GM12878 (cell line): Measurements from ENCODE around the gene EXOC4. TPM values are rescaled to one million over a fixed set of nuclear protein-coding genes. Genes with fewer than 3 reads are reported as not detected.

Experiments
- ATAC-seq: fragments of 200-7000 bp; cut with Tn5 transposase; 3 replicates; pipeline ENCODE4 v1.9.1; 2020; ENCODE audit warnings: mild to moderate bottlenecking, moderate library complexity
- BruUV-seq: library from RNA; stranded (reverse); fragments of 400-500 nt; replicated peaks from 2 replicates; lab custom pipeline; 2021; lab: Mats Ljungman, UMichigan
- CTCF ChIA-PET: fragments of 300-600 bp; sonication (Branson Sonifier 250); formaldehyde crosslinking; extraction: SDS; loops from one replicate; lab custom pipeline; 2021; ENCODE audit warnings: inconsistent platforms; lab: Yijun Ruan, JAX
- POLR2A ChIA-PET: fragments of 350-600 bp; formaldehyde crosslinking; extraction: SDS; loops from one replicate; lab custom pipeline; 2021; ENCODE audit warnings: inconsistent platforms; lab: Charles Lee
- RAD21 ChIA-PET: fragments of 300-600 bp; sonication (Branson Sonifier 250); formaldehyde crosslinking; loops from one replicate; lab custom pipeline; 2023; ENCODE audit warnings: antibody characterized with exemption; ENCODE audit not compliant: unreplicated experiment; lab: Charles Lee
- SMC1A ChIA-PET: fragments of 300-600 bp; sonication (Branson Sonifier 250); formaldehyde crosslinking; loops from one replicate; lab custom pipeline; 2023; ENCODE audit not compliant: unreplicated experiment, uncharacterized antibody; lab: Charles Lee
- DNase-seq: peaks from one replicate; pipeline ENCODE4 v3.0.0-alpha.2; 2011; ENCODE audit warnings: low read depth, low spot score
- FAIRE-seq: peaks from 3 replicates; lab custom pipeline; 2011; peaks lifted over from hg19 to GRCh38; lab: Jason Lieb, UNC
- H2AFZ ChIP-seq: 2 replicates; pipeline ENCODE4 v1.6.0; 2011; ENCODE audit warnings: low read depth, low read length, control low read depth; ENCODE audit not compliant: control insufficient read depth
- H3K27ac ChIP-seq: 2 replicates; pipeline ENCODE4 v1.5.1; 2011; ENCODE audit warnings: control low read depth; ENCODE audit not compliant: control insufficient read depth, insufficient read depth
- H3K27me3 ChIP-seq, 2 experiments: replicated peaks in 1 of 2; 2 replicates each; pipeline versions ENCODE4 v1.6.0 to v1.6.1; 2011; ENCODE audit warnings: low read length in 1 of 2; ENCODE audit not compliant: control insufficient read depth in 2 of 2, insufficient read depth in 2 of 2
- H3K36me3 ChIP-seq, 2 experiments: 2 replicates each; pipeline ENCODE4 v1.5.1; 2011; ENCODE audit warnings: low read length in 1 of 2; ENCODE audit not compliant: control insufficient read depth in 2 of 2, insufficient read depth in 2 of 2
- H3K4me1 ChIP-seq: 2 replicates; pipeline ENCODE4 v1.6.1; 2011; ENCODE audit warnings: mild to moderate bottlenecking, low read length, moderate library complexity, mixed read lengths; ENCODE audit not compliant: control insufficient read depth, insufficient read depth
- H3K4me2 ChIP-seq: 2 replicates; pipeline ENCODE4 v1.6.0; 2011; ENCODE audit warnings: control low read depth; ENCODE audit not compliant: control insufficient read depth, insufficient read depth
- H3K4me3 ChIP-seq: fragments of 200-600 bp; sonication (generic); 2 replicates; pipeline ENCODE4 v1.5.1; 2016
- H3K79me2 ChIP-seq: 2 replicates; pipeline ENCODE4 v1.6.0; 2011; ENCODE audit warnings: low read length; ENCODE audit not compliant: control insufficient read depth, insufficient read depth
- H3K9ac ChIP-seq: 2 replicates; pipeline ENCODE4 v1.8.0; 2011; ENCODE audit warnings: low read length, control low read depth, mixed read lengths; ENCODE audit not compliant: control insufficient read depth, insufficient read depth
- H3K9me3 ChIP-seq: replicated peaks from 3 replicates; pipeline ENCODE4 v1.5.1; 2011; ENCODE audit warnings: mild to moderate bottlenecking, low read length; ENCODE audit not compliant: control insufficient read depth, insufficient read depth
- H4K20me1 ChIP-seq: 2 replicates; pipeline ENCODE4 v1.6.0; 2011; ENCODE audit not compliant: control insufficient read depth, insufficient read depth
- CUX1 ChIP-seq: IDR thresholded peaks from 2 replicates; pipeline ENCODE4 v1.6.1; 2012; ENCODE audit warnings: improper control_type of control experiment, low read depth, low read length; ENCODE audit not compliant: insufficient replicate concordance
- ELK1 ChIP-seq: IDR thresholded peaks from 2 replicates; pipeline ENCODE4 v1.6.1; 2012; ENCODE audit warnings: low read depth, low read length, improper control_type of control experiment
- FOXK2 ChIP-seq: fragments of 450-650 bp; IDR thresholded peaks from 2 replicates; pipeline ENCODE4 v1.6.1; 2017; ENCODE audit warnings: mild to moderate bottlenecking, moderate library complexity
- MYC ChIP-seq: IDR thresholded peaks from 2 replicates; pipeline ENCODE4 v1.6.1; 2011; ENCODE audit warnings: mild to moderate bottlenecking, low read length, moderate library complexity, inconsistent platforms; ENCODE audit not compliant: insufficient read depth, insufficient replicate concordance, insufficient read length, severe bottlenecking
- NFXL1 ChIP-seq: fragments of 450-650 bp; IDR thresholded peaks from 2 replicates; pipeline ENCODE4 v1.6.1; 2017; ENCODE audit warnings: antibody characterized with exemption, mild to moderate bottlenecking, borderline replicate concordance
- NRF1 ChIP-seq: conservative IDR thresholded peaks from 2 replicates; pipeline ENCODE4 v1.6.1; 2011; ENCODE audit warnings: mild to moderate bottlenecking, low read depth, low read length, improper control_type of control experiment
- RAD21 ChIP-seq: IDR thresholded peaks from 2 replicates; pipeline ENCODE4 v1.6.1; 2011; ENCODE audit warnings: mild to moderate bottlenecking, low read depth, low read length, moderate library complexity; ENCODE audit not compliant: insufficient read depth
- STAT1 ChIP-seq: fragments of 450-650 bp; conservative IDR thresholded peaks from 2 replicates; pipeline ENCODE4 v1.6.1; 2014; ENCODE audit warnings: antibody characterized with exemption, mild to moderate bottlenecking
- SUPT20H ChIP-seq: IDR thresholded peaks from 2 replicates; pipeline ENCODE4 v1.6.1; 2011; ENCODE audit warnings: low read depth, mild to moderate bottlenecking, low read length, moderate library complexity, borderline replicate concordance; ENCODE audit not compliant: control insufficient read depth
- ZBTB40 ChIP-seq: fragments of 450-650 bp; IDR thresholded peaks from 2 replicates; pipeline ENCODE4 v1.6.1; 2016; ENCODE audit warnings: mild to moderate bottlenecking, moderate library complexity, borderline replicate concordance
- WGBS: methylation state at CpG from one replicate; pipeline ENCODE4 v1.1.6; 2016; ENCODE audit warnings: low lambda C conversion rate; ENCODE audit not compliant: insufficient replicate concordance, insufficient coverage; ENCODE audit errors: missing lambda C conversion rate; 5-methylcytosine and 5-hydroxymethylcytosine counted together
- in situ Hi-C: fragments of 300-500 bp; cut with MboI; formaldehyde crosslinking; loops from 9 replicates; pipeline ENCODE4 v1.14.3; 2018; ENCODE audit warnings: mixed read lengths
- intact Hi-C: fragments of 100-400 bp; cut with micrococcal nuclease; formaldehyde crosslinking; loops from one replicate; pipeline ENCODE4 v1.14.2; 2022; ENCODE audit not compliant: unreplicated experiment
- polyA plus RNA-seq, 11 experiments: library from polyadenylated mRNA; depleted of rRNA in 4 of 11; unstranded in 6 of 11; stranded (reverse) in 5 of 11; fragments of >200 nt; fragmentation: Nextera tagmentation in 4 of 11; fragmentation: Illumina TruSeq in 1 of 11; extraction: Ambion mirVana in 4 of 11; extraction: Trizol in 1 of 11; gene quantifications; 1 replicate in 1 of 11; 2 replicates in 10 of 11; pipeline versions ENCODE4 v1.2.1 to v1.2.3, GENCODE V29; 2011 to 2016; ENCODE audit warnings: inconsistent platforms in 2 of 11, missing spikeins in 2 of 11, low read depth in 1 of 11
- total RNA-seq, 4 experiments: library from RNA; depleted of rRNA in 3 of 4; stranded (reverse); fragments of >200 nt in 3 of 4; fragmentation: Illumina TruSeq in 1 of 4; extraction: Trizol in 1 of 4; gene quantifications; 2 replicates each; pipeline versions ENCODE4 v1.2.1 to v1.2.3, GENCODE V29; 2013 to 2021

The EXOC4 gene
- total and polyA plus RNA-seq, 10 of the 15 experiments (the other 5 are each of a cell fraction or from before 2014, with no cell fraction given) = 13.2 to 44.5 (median 29.6) TPM

- no peak overlapping the region for H2AFZ ChIP-seq
- H3K79me2 ChIP-seq = no peaks in the 10 kb centered on the region
- 67% methylated on average over 3 of the region's 3 CpGs for WGBS
- intact Hi-C loops (loop anchor here (5.0 kb wide), 1 partner anchor 1027 kb away; no protein-coding TSS in a partner anchor), in situ Hi-C loops (no loop called here)
- H3K9ac ChIP-seq = no peak overlapping the region
- H4K20me1 ChIP-seq = no peaks in the 10 kb centered on the region
- no peaks in the 10 kb centered on the region for H3K27me3 ChIP-seq
- peaks cover 6% of the 10 kb centered on the region; the same call in 2 of the 3 replicates for H3K9me3 ChIP-seq
- ChIA-PET CTCF (interaction anchor here (0.5 to 1.9 kb wide), 19 partner anchors 9 to 637 kb away, joined by 3 to 9 read pairs (median 4); partner anchors contain the start of gene EXOC4), RAD21 (interaction anchor here (1.1 to 1.7 kb wide), 4 partner anchors 90 to 764 kb away, joined by 3 to 5 read pairs (median 4); partner anchors contain the start of gene CHCHD3), POLR2A (no interaction called here), SMC1A (interaction anchor here (0.6 to 1.5 kb wide), 6 partner anchors 10 to 634 kb away, joined by 3 to 8 read pairs (median 3); no protein-coding TSS in a partner anchor)
- FAIRE-seq = no peak
- H3K4me3 ChIP-seq = no peak overlapping the region
- H3K4me1 ChIP-seq = no peaks in the 10 kb centered on the region
- no peak overlapping the region for H3K27ac ChIP-seq
- ATAC-seq = no peak
- no TSS peak for BruUV-seq
- DNase-seq = no peak
- H3K4me2 ChIP-seq = no peak overlapping the region
- no peaks in the 10 kb centered on the region; a peak in 1 of 4 replicates for H3K36me3 ChIP-seq
- TF ChIP-seq ZBTB40 = no peak
- TF ChIP-seq NFXL1 = no peak
- no peak for TF ChIP-seq CUX1
- no peak for TF ChIP-seq STAT1
- peak; percentile 50 for TF ChIP-seq RAD21
- no peak for TF ChIP-seq NRF1
- TF ChIP-seq ELK1 = no peak
- no peak for TF ChIP-seq SUPT20H
- no peak for TF ChIP-seq FOXK2
- TF ChIP-seq MYC = no peak
These were observed 91.4 kb downstream of the EXOC4 start for GRCh38 chr7:133344275-133344674.
